Adrenal gland (tissue), 12 donors: ENCODE results near the gene IL17RB. TPM values are rescaled to one million over a fixed set of nuclear protein-coding genes. Genes with fewer than 3 reads are reported as not detected.
A peak's percentile ranks its signal among the peaks of the same experiment; 100 is the strongest.

Experiments used
- DNase-seq, 7 donors: peaks; one replicate each; pipeline ENCODE4 v3.0.0-alpha.2; 2019 to 2020
- H3K27ac ChIP-seq, 5 donors: fragments of 200-600 bp; sonication (generic) in 4 of 5; 1 replicate in 3 of 5; 2 replicates in 2 of 5; pipeline versions ENCODE4 v1.5.1 to v1.8.0; 2016 to 2020; ENCODE audit warnings: mild to moderate bottlenecking in 1 of 5
- H3K27me3 ChIP-seq: fragments of 200-600 bp; 2 replicates; pipeline ENCODE4 v1.8.0; 2021
- H3K36me3 ChIP-seq, 2 donors: fragments of 200-600 bp; replicated peaks in 1 of 2; 1 replicate in 1 of 2; 2 replicates in 1 of 2; pipeline versions ENCODE4 v1.5.1 to v1.8.0; 2018 to 2022
- H3K4me1 ChIP-seq, 2 donors: fragments of 200-600 bp; replicated peaks in 1 of 2; 1 replicate in 1 of 2; 2 replicates in 1 of 2; pipeline versions ENCODE4 v1.5.1 to v1.8.0; 2018 to 2021
- H3K4me3 ChIP-seq, 4 donors: fragments of 200-600 bp; sonication (generic) in 3 of 4; one replicate each; pipeline ENCODE4 v1.5.1; 2016 to 2018
- H3K9me3 ChIP-seq, 3 donors: fragments of 200-600 bp; sonication (generic) in 1 of 3; replicated peaks in 1 of 3; 1 replicate in 2 of 3; 2 replicates in 1 of 3; pipeline versions ENCODE4 v1.5.1 to v1.8.0; 2016 to 2021
- POLR2A ChIP-seq, 2 donors: fragments of 450-650 bp; IDR thresholded peaks; one replicate each; pipeline ENCODE4 v1.6.1; 2017; ENCODE audit warnings: antibody characterized with exemption in 2 of 2, mild to moderate bottlenecking in 2 of 2, moderate library complexity in 1 of 2
- WGBS, 4 donors: extraction: QIAGEN DNeasy Blood & Tissue Kit in 2 of 4; methylation state at CpG; one replicate each; pipeline versions ENCODE4 v1.1.5 to v1.1.7; 2013 to 2017; 5-methylcytosine and 5-hydroxymethylcytosine counted together
- intact Hi-C, 2 donors: fragments of 100-400 bp; cut with DNase I; formaldehyde crosslinking; loops; one replicate each; pipeline versions ENCODE4 v1.14.1 to v1.15.0; 2022 to 2023
- polyA plus RNA-seq, 3 donors: library from polyadenylated mRNA; stranded (reverse); fragments of 200-250 nt in 2 of 3; fragments of 350-450 nt in 1 of 3; fragmentation: Illumina TruSeq in 1 of 3; extraction: RNeasy Lipid Tissue Mini Kit (QIAGEN cat#74804) in 1 of 3; gene quantifications; one replicate each; pipeline ENCODE4 v1.2.3, GENCODE V29; 2013 to 2014
- total RNA-seq, 9 donors: library from RNA; depleted of rRNA in 4 of 9; stranded (reverse); fragments of >200 nt in 4 of 9; fragments of 120-200 nt in 1 of 9; fragmentation: NEBNext Ultra II Directional in 1 of 9; extraction: Animal tissue kit (Norgen Biotek cat#: 25700) in 1 of 9; gene quantifications; one replicate each; pipeline versions ENCODE4 v1.1.0 to v1.2.4, GENCODE V29; 2013 to 2023
- TF ChIP-seq, protein P1 (sequence below), 6 experiments: fragments of 450-650 bp in 4 of 6; fragments of 200-600 bp in 2 of 6; sonication (generic) in 1 of 6; IDR thresholded peaks; 1 replicate in 5 of 6; 2 replicates in 1 of 6; pipeline versions ENCODE4 v1.5.1 to v1.8.0; 2016 to 2021; ENCODE audit warnings: antibody characterized with exemption in 6 of 6, mild to moderate bottlenecking in 2 of 6, moderate library complexity in 1 of 6
- donor health status: healthy with polysubstance abuse.
- donor health status: Bipolar disorder and iron deficiency.
- donor health status: DM: yes; HTN: yes; CAD: no.
- donor health status: DM: no; HTN: no; CAD: no.
- donor health status: DM: no; HTN: no; CAD: no.
- donor health status: DM: yes; HTN: yes; CAD: no.

Gene IL17RB
- total and polyA plus RNA-seq, 12 donors = 0.35 to 12.0 (median 2.1) TPM

DNA sequence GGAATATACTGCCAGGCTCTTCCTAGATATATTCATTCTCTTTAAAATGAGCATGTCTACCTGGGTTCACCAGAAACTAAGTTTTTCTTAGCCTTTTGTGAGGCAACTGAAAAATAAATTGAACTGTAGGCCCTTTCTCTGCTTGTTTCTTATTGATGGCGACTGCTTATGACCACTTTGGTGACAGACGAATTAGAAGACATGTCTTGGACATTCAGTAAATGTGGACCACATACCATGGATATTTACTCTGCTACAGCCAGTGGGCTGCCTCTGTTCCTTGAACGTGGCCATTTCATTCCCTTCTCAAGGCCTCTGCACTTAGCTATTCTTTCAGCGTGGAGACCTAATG lies 45.9 kb downstream of the IL17RB start:
- peak overlapping the region in 1 of 4 donors; percentile 97 for H3K4me3 ChIP-seq
- H3K4me1 ChIP-seq = peaks cover 7 to 22% of the 10 kb centered on the region in 2 donors
- intact Hi-C loops = no loop called here
- H3K9me3 ChIP-seq = no peaks in the 10 kb centered on the region
- TF ChIP-seq, protein P1, sequence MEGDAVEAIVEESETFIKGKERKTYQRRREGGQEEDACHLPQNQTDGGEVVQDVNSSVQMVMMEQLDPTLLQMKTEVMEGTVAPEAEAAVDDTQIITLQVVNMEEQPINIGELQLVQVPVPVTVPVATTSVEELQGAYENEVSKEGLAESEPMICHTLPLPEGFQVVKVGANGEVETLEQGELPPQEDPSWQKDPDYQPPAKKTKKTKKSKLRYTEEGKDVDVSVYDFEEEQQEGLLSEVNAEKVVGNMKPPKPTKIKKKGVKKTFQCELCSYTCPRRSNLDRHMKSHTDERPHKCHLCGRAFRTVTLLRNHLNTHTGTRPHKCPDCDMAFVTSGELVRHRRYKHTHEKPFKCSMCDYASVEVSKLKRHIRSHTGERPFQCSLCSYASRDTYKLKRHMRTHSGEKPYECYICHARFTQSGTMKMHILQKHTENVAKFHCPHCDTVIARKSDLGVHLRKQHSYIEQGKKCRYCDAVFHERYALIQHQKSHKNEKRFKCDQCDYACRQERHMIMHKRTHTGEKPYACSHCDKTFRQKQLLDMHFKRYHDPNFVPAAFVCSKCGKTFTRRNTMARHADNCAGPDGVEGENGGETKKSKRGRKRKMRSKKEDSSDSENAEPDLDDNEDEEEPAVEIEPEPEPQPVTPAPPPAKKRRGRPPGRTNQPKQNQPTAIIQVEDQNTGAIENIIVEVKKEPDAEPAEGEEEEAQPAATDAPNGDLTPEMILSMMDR (IDR thresholded peaks at IDR 0.05) = no peak
- no peak for TF ChIP-seq POLR2A (IDR thresholded peaks at IDR 0.05)
- peak overlapping the region in 4 of 5 donors; percentile 76 to 97 (median 91) for H3K27ac ChIP-seq
- DNase-seq = no peak
- no peaks in the 10 kb centered on the region for H3K36me3 ChIP-seq
- WGBS, 4 donors = 44 to 66% (median 47%) methylated on average over 4 of the region's 4 CpGs
- no peaks in the 10 kb centered on the region for H3K27me3 ChIP-seq

DNA sequence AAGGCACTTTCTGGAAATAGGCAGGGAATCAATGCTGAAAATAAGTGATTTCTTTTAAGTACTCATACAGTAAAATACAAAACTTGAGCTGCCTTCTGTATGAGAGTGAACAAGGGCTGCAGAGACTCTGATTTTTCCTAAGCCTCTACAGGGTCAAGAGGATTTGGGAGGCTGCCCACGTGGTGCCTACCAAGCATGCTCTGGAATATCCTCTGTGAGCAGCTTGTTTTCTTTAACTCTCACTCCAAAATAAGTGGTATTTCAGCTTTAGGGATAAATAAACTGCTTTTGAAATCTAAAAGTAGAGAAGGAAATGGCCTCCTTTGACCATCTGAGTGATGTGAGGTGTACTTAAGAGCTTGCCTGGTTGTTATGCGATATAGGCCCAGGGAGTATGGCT lies 53.4 kb downstream of the IL17RB start:
- H3K36me3 ChIP-seq = no peaks in the 10 kb centered on the region
- no peaks in the 10 kb centered on the region for H3K9me3 ChIP-seq
- no peaks in the 10 kb centered on the region for H3K4me1 ChIP-seq
- H3K27me3 ChIP-seq = peaks cover 13% of the 10 kb centered on the region
- 62 to 75% (median 69%) methylated on average over 2 of the region's 2 CpGs for WGBS, 4 donors
- no peak overlapping the region for H3K4me3 ChIP-seq
- intact Hi-C loops = no loop called here
- H3K27ac ChIP-seq = no peak overlapping the region
- no peak for DNase-seq
- TF ChIP-seq, protein P1 (IDR thresholded peaks at IDR 0.05) = no peak
- TF ChIP-seq POLR2A (IDR thresholded peaks at IDR 0.05) = no peak

DNA sequence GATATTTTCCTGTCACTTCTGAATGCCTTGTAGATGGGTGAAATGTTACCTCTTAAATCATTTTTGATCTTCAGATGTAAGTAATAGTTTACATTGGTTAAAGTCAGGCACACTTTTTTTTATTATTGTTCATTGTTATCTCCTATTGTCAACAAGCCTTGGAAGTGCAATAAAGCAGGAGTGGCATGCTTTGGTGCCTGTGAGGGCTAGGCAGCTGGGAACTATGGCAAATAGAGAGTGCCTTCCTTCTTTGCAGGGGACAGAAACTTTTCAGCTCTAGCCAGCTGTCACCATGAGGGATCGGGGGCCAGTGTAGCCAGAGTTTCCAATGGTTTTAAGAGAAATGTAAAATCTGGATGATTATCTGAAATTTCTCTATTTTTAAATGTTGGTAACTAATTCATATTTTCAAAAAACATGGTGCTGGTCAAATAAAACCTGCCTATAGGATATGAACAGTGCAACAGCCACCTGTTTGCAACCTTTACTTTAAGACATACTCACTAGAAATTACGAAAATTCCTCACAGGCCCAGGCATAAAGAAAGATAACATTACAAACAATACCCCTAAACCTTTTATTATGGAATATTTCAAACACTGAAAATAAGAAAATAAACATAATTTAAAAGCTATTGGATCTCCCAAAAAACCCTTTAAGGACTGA lies 54.4 kb downstream of the IL17RB start:
- Histone ChIP-seq H3K9me3 (no peaks in the 10 kb centered on the region), H3K27me3 (peaks cover 13% of the 10 kb centered on the region), H3K4me1 (no peaks in the 10 kb centered on the region), H3K36me3 (no peaks in the 10 kb centered on the region), H3K4me3 (no peak overlapping the region), H3K27ac (no peak overlapping the region)
- no peak for DNase-seq
- intact Hi-C loops = no loop called here
- 83 to 93% (median 90%) methylated on average over 2 of the region's 2 CpGs for WGBS, 4 donors
- no peak for TF ChIP-seq POLR2A (IDR thresholded peaks at IDR 0.05)
- TF ChIP-seq, protein P1 (IDR thresholded peaks at IDR 0.05) = no peak

DNA sequence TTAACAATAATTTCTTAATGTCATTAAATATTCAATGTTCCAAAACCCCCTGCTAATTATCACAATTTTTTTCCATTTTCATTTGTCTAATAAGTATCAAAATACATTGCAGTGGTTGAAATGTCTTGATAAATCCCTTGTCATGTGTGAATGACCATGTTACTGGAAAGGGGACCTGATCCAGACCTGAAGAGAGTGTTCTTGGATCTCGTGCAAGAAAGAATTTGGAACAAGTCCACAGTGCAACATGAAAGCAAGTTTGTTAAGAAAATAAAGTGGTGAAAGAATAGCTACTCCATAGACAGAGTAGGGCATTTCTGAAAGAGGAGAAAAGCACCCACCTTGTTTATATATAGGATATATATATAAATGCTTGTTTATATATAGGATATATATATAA lies 55.7 kb downstream of the IL17RB start:
- H3K27ac ChIP-seq = no peak overlapping the region
- WGBS, 4 donors = 35 to 46% (median 41%) methylated on average over 1 of the region's 1 CpG
- peaks cover 14% of the 10 kb centered on the region for H3K27me3 ChIP-seq
- no peaks in the 10 kb centered on the region for H3K36me3 ChIP-seq
- H3K4me1 ChIP-seq = no peaks in the 10 kb centered on the region
- TF ChIP-seq POLR2A (IDR thresholded peaks at IDR 0.05) = no peak
- TF ChIP-seq, protein P1 (IDR thresholded peaks at IDR 0.05) = no peak
- no peak overlapping the region for H3K4me3 ChIP-seq
- H3K9me3 ChIP-seq = no peaks in the 10 kb centered on the region
- DNase-seq = no peak
- intact Hi-C loops = no loop called here
